NCI-H748 treated with DMSO at 0.1 percent for 48 hours (cell line): Measurements from ENCODE around the gene SIGLEC6.

ENCODE experiments used
- DNase-seq: peaks from one replicate; lab custom pipeline; 2025; lab: John Stamatoyannopoulos, UW

Gene SIGLEC6

DNA sequence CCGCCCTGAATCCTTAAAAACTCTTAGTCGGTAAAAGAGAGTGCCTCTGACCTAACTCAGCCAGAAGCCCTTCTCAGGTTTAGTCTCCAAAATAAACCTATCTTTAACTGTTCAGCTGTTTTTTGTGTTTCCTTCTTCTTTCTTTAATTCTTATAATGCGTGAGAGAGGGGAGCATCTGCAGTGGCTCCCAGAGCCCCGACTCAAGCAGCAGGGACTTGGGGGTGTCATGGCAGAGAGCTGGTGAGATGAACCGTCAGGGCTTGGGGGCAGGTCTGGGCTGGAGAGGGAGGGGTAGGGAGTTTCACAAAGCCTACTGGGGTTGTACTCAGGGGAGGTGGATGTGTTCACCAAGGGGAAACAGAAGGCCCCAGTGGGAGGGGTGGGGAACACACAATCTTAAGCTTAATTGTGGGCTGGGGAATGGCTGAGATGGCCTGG lies 16.8 kb upstream of the SIGLEC6 start:
- no peak for DNase-seq

DNA sequence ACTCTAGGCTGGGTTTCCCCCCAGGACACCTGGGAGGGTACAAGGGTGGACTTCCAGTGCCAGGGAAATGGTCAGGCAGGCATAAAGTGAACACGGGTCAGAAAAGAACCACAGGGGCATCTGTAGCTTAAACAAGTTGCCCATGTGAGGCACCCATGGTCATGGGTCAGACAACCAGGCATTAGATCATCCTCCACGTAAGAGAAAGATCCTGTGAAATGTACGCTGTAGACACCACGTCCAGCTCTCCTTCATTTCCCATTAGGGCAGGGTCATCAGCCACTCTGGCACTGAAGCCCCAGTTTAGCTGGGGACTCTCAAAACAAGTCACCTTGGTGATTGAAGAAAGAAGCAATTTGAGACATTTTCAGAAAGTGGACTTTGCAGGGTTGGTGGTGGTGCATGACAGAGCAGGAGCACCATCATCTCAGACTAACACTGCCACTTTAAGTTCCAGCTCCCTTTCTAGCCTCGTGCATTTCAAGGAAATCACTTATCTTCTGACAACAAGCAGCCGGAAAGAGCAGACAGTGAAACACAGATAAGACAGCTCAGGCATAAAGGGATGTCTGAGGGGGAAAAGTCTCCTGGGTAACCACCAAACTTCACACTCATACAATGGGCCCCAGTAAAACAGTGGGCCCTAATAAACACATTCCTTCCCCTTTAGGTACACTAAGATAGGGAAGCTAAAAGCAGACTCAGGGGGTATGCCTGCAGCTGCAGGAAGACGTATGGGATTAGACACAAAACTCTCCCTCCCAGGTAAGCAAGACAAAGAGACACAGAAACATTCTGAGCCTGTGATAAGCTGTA lies 16.1 kb upstream of the SIGLEC6 start:
- DNase-seq: no peak

GRCh38 chr19:51546650-51547396 lies 15.4 kb upstream of the SIGLEC6 start:
- DNase-seq: no peak

DNA sequence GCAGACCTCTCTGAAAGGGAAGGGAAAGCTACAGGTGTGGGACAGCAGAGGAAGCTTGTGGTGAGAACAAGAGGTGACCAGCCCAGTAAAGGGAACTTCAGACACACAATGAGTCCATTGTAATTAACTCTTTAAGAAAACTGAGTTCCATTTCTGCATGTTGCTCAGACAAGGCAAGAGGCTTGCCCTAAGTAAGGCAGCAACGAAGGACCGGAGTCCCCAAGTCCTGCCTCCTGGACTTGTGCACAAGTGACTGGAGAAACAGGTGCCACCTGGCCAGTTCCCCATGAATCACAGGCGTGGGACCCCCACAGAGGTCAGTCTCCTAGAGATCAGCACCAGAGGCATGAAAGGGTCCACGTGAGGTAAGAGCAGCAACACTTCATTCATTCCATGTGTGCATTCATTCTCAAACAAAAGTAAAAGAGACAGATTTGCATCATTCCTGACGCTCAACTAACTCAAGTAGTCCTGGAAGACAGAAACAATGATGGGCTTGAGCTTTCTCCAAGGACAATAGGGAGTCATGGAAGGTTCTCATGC lies 14.7 kb upstream of the SIGLEC6 start:
- DNase-seq: no peak

DNA sequence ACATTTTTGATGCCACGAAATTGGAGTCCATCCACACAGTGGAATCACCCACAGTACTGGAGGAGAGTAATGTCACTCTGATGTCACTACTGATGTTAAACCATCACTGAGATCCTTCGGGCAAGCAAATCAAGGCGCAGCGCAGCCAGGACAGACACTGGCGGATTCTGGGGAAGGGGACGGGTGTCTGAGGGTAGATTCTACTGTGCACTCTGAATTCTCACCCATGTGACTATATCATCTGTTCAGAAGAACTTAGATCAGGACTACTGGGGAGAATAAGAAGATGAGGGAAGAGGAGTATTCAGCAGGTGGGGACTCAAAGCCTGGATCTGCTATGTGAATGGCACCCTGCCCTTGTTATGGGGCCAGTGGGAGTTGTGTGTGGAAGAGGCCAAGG lies 12.6 kb upstream of the SIGLEC6 start:
- no peak for DNase-seq

DNA sequence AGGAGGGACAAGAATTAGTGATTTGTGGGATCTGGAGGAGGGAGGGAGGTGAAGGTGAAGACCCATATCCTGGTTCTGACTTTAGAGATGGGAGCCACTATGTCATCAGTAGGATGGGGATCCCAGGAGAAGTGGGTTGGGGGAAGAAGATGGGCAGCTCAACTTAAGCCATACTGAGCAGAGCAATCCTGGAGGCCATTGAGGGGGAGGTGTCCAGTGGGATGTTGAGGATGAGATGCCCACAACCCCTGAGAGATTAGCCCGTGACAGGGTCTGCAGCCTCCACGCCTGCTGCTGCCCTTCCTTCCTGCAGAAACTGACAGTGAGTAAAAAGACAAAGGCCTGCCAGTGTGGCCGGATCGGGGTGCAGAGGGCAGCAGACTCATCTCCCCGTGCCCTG lies 11.2 kb upstream of the SIGLEC6 start:
- DNase-seq: no peak

DNA sequence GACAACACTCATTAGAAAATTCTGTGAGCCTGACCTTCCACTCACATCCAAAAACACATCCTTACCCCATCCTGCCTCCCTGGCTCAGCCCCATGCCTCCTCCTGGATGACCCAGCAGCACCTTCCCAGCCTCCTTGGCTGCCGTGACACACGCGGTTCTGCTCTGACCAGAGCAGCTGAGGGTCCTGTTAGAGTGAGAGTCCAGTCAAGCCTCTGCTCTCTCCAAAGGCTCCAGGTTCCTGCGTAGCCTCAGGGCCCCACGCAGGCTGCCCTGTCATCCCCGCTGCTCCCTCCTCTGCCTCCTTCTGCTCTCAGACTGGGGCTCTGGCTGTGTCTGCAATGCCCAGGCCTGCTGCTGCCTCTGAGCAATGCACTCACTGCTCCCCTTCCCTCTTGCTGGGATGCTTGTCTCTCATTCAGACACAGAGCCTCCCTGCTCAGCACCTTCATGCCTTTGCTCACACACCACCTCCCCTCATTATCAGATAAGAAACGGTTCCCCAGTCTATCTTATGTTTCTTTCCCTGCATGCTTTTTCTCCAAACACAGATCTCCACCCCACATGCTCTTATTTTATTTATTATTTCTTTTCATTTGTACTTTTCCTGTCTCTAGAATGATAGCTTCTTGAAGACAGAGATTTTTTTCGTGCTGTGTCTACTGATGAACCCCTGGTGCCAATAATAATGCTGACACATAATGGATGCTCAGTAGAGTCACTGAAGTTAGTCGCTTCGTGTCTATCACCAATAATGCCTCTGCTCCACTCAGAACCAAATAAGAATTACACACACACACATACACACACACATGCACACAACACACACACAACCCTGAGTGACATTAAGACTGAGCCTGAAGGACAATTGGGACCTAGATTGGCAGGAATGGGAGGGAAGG lies 10.2 kb upstream of the SIGLEC6 start:
- DNase-seq: no peak

GRCh38 chr19:51539821-51540366 lies 8.4 kb upstream of the SIGLEC6 start:
- no peak for DNase-seq

DNA sequence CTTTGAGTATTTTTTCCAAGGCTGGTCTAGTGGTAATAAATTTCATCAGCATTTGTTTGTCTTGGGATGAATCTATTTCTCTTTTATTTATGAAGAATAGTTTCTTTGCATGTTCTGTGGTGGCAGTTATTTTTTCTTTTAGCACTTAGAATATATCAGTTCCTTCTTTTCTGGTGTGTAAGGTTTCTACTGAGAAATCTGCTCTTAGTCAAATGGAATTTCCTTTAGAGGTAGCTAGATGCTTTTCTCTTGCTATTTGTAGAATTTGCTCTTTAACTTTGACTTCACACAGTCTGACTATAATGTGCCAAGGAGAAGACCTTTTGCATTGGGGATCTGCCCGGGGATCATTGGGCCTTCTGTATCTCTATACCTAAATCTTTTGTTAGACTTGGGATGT lies 4.1 kb upstream of the SIGLEC6 start:
- DNase-seq: no peak

- DNase-seq: no peak
Observed at GRCh38 chr19:51530616-51531015, 854 bp downstream of the SIGLEC6 start.

- DNase-seq: no peak
Observed at GRCh38 chr19:51529301-51529700, 2.2 kb downstream of the SIGLEC6 start.

GRCh38 chr19:51525651-51526050 lies 5.8 kb downstream of the SIGLEC6 start:
- no peak for DNase-seq

DNA sequence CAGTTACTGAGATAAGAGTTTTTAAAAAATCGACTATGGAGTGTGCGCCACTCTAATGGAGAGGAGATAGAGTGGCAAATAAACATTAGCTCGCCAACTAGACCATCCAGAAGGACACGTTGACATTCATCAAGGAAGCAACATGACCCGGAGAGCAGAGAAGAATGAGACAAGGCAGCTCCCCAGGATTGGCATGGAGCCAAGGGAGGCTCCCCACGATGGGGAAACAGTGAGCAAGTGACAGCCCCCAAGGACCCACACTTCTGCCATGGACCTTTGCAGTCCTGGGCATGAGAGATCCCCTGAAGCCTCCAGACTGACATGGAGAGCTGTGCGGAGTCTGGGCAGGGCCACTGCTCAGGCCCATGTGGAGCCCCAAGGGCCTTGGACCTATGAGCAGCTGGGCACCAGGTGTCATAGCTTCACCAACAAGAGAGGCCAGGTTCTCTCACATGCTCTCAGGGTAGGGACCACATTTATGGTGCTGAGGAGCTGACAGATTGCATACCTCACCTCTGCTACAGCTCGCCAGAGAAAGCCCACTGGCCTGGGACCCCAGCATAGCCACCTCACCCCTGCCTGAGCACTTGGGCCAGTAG lies 6.7 kb downstream of the SIGLEC6 start:
- no peak for DNase-seq

DNA sequence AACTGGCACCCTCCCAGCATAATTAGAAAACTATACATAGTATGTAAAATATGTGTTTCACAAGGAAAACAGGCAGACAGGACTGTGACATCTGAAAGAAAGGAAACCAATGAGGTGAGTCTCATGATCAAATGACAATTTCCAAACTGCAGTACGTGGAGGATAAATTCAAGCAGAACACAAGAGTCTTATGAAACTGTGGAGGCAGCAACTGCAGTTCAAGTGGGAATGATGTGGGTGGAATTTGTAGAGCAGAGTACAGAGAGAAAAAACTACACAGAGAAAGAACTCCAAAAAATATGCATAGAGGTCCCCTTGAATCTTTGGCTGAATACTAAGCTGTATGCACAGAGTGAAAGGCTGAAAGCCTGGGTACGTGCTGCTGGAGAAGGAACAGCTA lies 9.7 kb downstream of the SIGLEC6 start:
- no peak for DNase-seq

DNA sequence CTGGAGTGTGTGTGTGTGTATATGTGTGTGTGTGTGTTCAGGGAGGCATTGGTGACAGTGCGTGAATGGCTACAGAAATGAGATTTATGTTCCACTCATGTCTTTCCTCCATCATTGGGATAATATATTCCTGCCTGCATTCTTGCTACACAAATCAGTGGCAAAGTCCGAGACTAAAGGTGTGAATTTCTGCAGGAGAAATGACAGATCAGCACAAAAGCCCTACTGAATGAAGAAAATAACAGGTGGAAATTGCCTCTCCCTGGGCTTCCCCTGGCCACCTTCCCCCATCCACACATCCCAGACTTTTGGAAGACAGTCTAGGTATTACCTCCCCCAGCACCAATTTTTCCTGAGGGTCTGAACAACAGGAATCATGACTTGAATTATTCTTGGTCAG lies 10.1 kb downstream of the SIGLEC6 start:
- no peak for DNase-seq

DNA sequence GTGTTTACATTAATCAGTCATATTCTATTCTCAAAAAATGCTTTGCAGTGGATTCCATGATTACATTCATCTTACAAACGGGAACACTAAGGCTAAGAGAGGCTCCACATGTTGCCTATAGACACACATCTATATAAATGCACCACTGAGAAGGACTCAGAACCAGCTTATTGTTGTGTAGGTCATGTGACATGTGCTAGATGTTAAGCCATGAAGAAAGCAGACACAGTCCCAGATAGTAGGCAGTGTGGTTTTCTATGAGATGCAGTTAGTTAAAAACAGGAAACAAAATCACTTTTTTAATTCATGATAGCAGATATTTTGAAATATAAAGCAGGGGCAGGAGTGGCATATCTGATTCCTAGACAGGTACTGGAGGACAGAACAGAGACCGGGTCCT lies 10.7 kb downstream of the SIGLEC6 start:
- DNase-seq: no peak

DNA sequence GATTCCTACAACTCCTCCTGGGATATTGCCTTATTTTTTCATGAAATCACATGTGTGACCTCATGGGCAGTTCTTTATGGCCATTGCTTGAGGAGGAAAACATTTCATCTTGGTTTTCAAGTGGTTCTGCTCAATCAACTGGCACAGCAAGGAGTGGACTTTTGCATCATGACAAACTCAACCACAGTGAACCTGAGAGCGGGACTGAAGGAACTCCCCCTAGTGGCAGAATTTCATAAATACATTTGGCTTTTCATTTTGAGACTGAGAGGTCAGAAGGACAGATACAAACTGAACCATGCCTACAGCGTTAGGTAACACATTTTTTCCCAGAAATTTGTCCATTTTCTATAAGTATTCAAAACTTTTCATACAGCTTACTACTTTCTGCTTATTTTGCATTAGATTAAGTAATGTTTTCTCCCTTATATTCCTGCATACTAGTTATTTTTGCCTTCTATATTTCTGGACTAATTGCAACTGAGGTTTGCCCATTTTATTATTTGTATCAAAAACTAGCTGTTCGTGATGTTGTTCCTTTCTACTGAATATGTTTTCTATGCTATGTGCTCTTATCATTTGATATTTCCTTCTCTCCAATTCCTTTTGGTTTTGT lies 16.5 kb downstream of the SIGLEC6 start:
- DNase-seq: peak; percentile 28

DNA sequence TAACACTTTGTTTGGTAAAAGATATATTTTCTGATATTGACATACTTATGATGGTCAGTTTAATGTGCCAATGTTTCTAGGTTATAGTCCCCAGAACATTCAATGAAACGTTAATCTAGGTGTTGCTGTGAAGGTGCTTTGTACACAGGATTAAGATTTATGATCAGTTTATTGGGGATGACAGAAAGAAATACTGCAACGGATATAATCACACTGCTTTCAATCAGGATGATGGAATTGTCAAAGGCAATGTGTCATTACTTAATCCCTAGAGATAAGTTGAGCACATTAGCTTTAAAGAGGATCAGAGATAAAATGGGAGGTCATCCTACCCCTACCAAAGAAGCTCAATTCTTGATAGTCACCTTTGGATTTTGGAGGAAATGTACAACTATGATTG lies 17.5 kb downstream of the SIGLEC6 start:
- DNase-seq: no peak

DNA sequence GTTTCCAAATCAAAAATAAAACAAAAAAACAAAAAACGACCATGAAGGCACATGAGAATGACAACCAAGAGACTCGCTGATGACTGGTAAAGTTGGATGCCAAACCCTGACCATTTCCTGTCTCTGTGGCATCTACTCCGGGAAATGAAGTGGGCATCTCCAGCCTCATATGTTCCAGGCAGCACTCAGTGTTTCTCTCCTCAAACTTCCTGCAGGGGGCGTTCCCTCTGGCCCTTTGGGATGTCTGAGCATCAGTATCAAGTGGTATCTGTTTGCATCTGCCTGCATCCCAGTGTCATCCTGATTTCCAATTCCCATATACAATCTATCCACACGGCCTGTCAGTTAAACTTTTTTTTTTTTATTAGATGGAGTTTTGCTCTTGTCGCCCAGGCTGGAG lies 20.1 kb downstream of the SIGLEC6 start:
- DNase-seq: no peak

DNA sequence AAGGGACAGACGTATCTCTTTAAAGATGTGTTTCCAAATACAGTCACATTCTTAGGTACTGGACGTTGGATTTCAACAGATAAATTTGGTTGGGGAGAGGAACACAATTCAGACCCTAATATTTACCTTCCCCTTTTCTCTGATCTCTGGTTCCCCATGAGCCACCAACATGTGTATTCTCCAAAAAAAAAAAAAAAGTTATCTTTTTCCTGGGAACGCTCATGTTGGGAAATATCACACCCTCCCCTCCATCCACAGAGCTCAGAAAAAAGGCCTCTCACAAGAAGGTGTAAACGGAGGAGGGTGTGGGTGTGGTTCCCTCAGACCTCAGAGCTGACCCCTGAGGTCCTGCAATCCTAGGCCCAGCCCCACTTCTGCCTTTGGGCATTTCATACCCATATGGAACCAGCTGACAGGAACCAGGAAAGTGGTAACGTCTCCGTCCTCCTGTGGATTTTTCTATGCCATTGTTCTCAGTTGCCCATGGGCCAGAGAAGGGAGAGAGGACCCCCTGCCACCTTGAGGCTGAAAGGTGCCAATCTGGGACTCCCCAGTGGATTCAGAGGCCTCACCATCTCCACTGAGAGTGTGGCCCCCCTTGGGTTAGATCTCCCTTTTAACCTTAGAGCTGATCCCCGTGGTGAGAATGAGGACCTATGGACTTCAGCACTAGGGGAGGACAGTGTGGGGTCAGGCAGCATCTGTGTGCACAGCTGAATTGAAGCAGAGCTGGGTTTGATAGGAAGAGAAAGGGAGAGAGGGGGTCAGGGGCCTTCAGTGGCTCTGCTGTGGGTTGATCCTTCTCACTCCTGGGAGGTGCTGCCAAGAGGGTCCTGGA lies 21.4 kb downstream of the SIGLEC6 start:
- DNase-seq: no peak
